SJSA1 (cell line): ENCODE results near the gene RAP1GAP2. TPM values are rescaled to one million over a fixed set of nuclear protein-coding genes. Genes with fewer than 3 reads are reported as not detected.

Source experiments
- DNase-seq, 2 experiments: peaks; one replicate each; pipeline ENCODE4 v3.0.0-alpha.2; 2015 to 2020; ENCODE audit warnings: low spot score in 2 of 2, low read depth in 1 of 2
- H3K27ac ChIP-seq: fragments of 250-450 bp; sonication (Bioruptor Pico); 2 replicates; pipeline ENCODE4 v1.5.1; 2020; ENCODE audit warnings: mild to moderate bottlenecking, moderate library complexity
- H3K27me3 ChIP-seq: fragments of 250-450 bp; sonication (Bioruptor Pico); replicated peaks from 2 replicates; pipeline ENCODE4 v1.5.1; 2020; ENCODE audit warnings: mild to moderate bottlenecking, moderate library complexity
- H3K36me3 ChIP-seq: fragments of 250-450 bp; sonication (Bioruptor Pico); 2 replicates; pipeline ENCODE4 v1.5.1; 2020; ENCODE audit warnings: mild to moderate bottlenecking
- H3K4me1 ChIP-seq: fragments of 250-450 bp; sonication (Bioruptor Pico); replicated peaks from 2 replicates; pipeline ENCODE4 v1.6.1; 2021; ENCODE audit warnings: mild to moderate bottlenecking
- H3K4me3 ChIP-seq: fragments of 250-450 bp; sonication (Bioruptor Pico); 2 replicates; pipeline ENCODE4 v1.5.1; 2020; ENCODE audit warnings: mild to moderate bottlenecking
- H3K9me3 ChIP-seq: fragments of 250-450 bp; sonication (Bioruptor Pico); replicated peaks from 2 replicates; pipeline ENCODE4 v1.5.1; 2020; ENCODE audit warnings: mild to moderate bottlenecking
- total RNA-seq: library from RNA; depleted of rRNA; stranded (reverse); fragments of >200 nt; shearing (Covaris generic); gene quantifications from 2 replicates; pipeline ENCODE4 v1.2.3, GENCODE V29; 2014

Gene RAP1GAP2
- total RNA-seq, 1 experiment from 2014 or later, result 2.9 TPM

GRCh38 chr17:2841606-2842005 is 45.4 kb downstream of the RAP1GAP2 start:
- Histone ChIP-seq H3K4me3 (no peak overlapping the region), H3K4me1 (no peaks in the 10 kb centered on the region; the same call in 1 of the 2 replicates), H3K27ac (no peak overlapping the region), H3K9me3 (no peaks in the 10 kb centered on the region), H3K27me3 (no peaks in the 10 kb centered on the region), H3K36me3 (no peaks in the 10 kb centered on the region)
- DNase-seq, result no peak

GRCh38 chr17:2842464-2842863 is 46.2 kb downstream of the RAP1GAP2 start:
- H3K9me3 ChIP-seq, result no peaks in the 10 kb centered on the region
- no peaks in the 10 kb centered on the region for H3K27me3 ChIP-seq
- DNase-seq, result no peak
- no peaks in the 10 kb centered on the region; the same call in 1 of the 2 replicates for H3K4me1 ChIP-seq
- H3K4me3 ChIP-seq, result no peak overlapping the region
- H3K27ac ChIP-seq, result no peak overlapping the region
- no peaks in the 10 kb centered on the region for H3K36me3 ChIP-seq

GRCh38 chr17:2844416-2844815 is 48.2 kb downstream of the RAP1GAP2 start:
- no peak overlapping the region for H3K4me3 ChIP-seq

GRCh38 chr17:2847381-2848333 is 51.4 kb downstream of the RAP1GAP2 start:
- peaks cover 5% of the 10 kb centered on the region; the same call in 1 of the 2 replicates for H3K4me1 ChIP-seq
- H3K27ac ChIP-seq, result no peak overlapping the region
- H3K9me3 ChIP-seq, result no peaks in the 10 kb centered on the region
- no peaks in the 10 kb centered on the region for H3K36me3 ChIP-seq
- H3K4me3 ChIP-seq, result no peak overlapping the region
- DNase-seq, result no peak
- no peaks in the 10 kb centered on the region for H3K27me3 ChIP-seq

More at GRCh38 chr17:2844416-2844815, 48.2 kb downstream of the RAP1GAP2 start:
- Histone ChIP-seq H3K36me3 (no peaks in the 10 kb centered on the region), H3K9me3 (no peaks in the 10 kb centered on the region), H3K27ac (no peak overlapping the region), H3K27me3 (no peaks in the 10 kb centered on the region), H3K4me1 (peaks cover 5% of the 10 kb centered on the region; the same call in 1 of the 2 replicates)
- no peak for DNase-seq

- no peaks in the 10 kb centered on the region for H3K9me3 ChIP-seq
- no peak for DNase-seq
Observed at GRCh38 chr17:2849327-2849670, 53.1 kb downstream of the RAP1GAP2 start.

GRCh38 chr17:2850991-2851390 is 54.8 kb downstream of the RAP1GAP2 start:
- no peaks in the 10 kb centered on the region for H3K36me3 ChIP-seq

More at GRCh38 chr17:2849327-2849670, 53.1 kb downstream of the RAP1GAP2 start:
- Histone ChIP-seq H3K27ac (no peak overlapping the region), H3K36me3 (no peaks in the 10 kb centered on the region), H3K4me1 (peaks cover 15% of the 10 kb centered on the region), H3K4me3 (no peak overlapping the region), H3K27me3 (peaks cover 3% of the 10 kb centered on the region; the same call in 1 of the 2 replicates)

GRCh38 chr17:2851615-2852014 is 55.4 kb downstream of the RAP1GAP2 start:
- Histone ChIP-seq H3K4me3 (no peak overlapping the region), H3K27me3 (peaks cover 6% of the 10 kb centered on the region; the same call in 1 of the 2 replicates), H3K27ac (no peak overlapping the region), H3K36me3 (no peaks in the 10 kb centered on the region), H3K9me3 (no peaks in the 10 kb centered on the region), H3K4me1 (peaks cover 22% of the 10 kb centered on the region)
- DNase-seq, result no peak

More at GRCh38 chr17:2850991-2851390, 54.8 kb downstream of the RAP1GAP2 start:
- Histone ChIP-seq H3K4me1 (peaks cover 22% of the 10 kb centered on the region), H3K4me3 (no peak overlapping the region), H3K27me3 (peaks cover 6% of the 10 kb centered on the region; the same call in 1 of the 2 replicates), H3K27ac (no peak overlapping the region), H3K9me3 (no peaks in the 10 kb centered on the region)
- DNase-seq, result no peak

GRCh38 chr17:2852221-2852620 is 56.0 kb downstream of the RAP1GAP2 start:
- no peak overlapping the region for H3K27ac ChIP-seq
- no peak overlapping the region for H3K4me3 ChIP-seq
- H3K27me3 ChIP-seq, result peaks cover 6% of the 10 kb centered on the region; the same call in 1 of the 2 replicates
- no peak for DNase-seq
- H3K9me3 ChIP-seq, result no peaks in the 10 kb centered on the region
- H3K4me1 ChIP-seq, result peaks cover 22% of the 10 kb centered on the region
- H3K36me3 ChIP-seq, result no peaks in the 10 kb centered on the region

- H3K4me3 ChIP-seq, result peak overlapping the region; percentile 48
- no peaks in the 10 kb centered on the region for H3K9me3 ChIP-seq
- no peaks in the 10 kb centered on the region for H3K36me3 ChIP-seq
- peaks cover 22% of the 10 kb centered on the region for H3K4me1 ChIP-seq
- no peak for DNase-seq
- peaks cover 6% of the 10 kb centered on the region; the same call in 1 of the 2 replicates for H3K27me3 ChIP-seq
- H3K27ac ChIP-seq, result 0 out of 2 replicates have a peak overlapping the region, but pooled peaks have one; percentile 29
Observed at GRCh38 chr17:2852729-2853282, 56.6 kb downstream of the RAP1GAP2 start.

GRCh38 chr17:2853283-2854142 is 57.3 kb downstream of the RAP1GAP2 start:
- Histone ChIP-seq H3K36me3 (no peaks in the 10 kb centered on the region), H3K27me3 (peaks cover 6% of the 10 kb centered on the region; the same call in 1 of the 2 replicates), H3K27ac (peak overlapping the region; percentile 29; the same call in 1 of the 2 replicates), H3K4me1 (peaks cover 21% of the 10 kb centered on the region), H3K4me3 (peak overlapping the region; percentile 48), H3K9me3 (no peaks in the 10 kb centered on the region)
- peak; percentile 24 to 57 for DNase-seq

- Histone ChIP-seq H3K36me3 (no peaks in the 10 kb centered on the region), H3K27me3 (peaks cover 6% of the 10 kb centered on the region; the same call in 1 of the 2 replicates), H3K9me3 (no peaks in the 10 kb centered on the region), H3K4me1 (peaks cover 16% of the 10 kb centered on the region), H3K27ac (no peak overlapping the region), H3K4me3 (peak overlapping the region; percentile 48)
- peak in 1 of 2 experiments; percentile 29 for DNase-seq
Observed at GRCh38 chr17:2854143-2855055, 58.2 kb downstream of the RAP1GAP2 start.

GRCh38 chr17:2855063-2855600 is 58.9 kb downstream of the RAP1GAP2 start:
- no peak overlapping the region for H3K27ac ChIP-seq
- no peak overlapping the region for H3K4me3 ChIP-seq
- DNase-seq, result no peak
- peaks cover 16% of the 10 kb centered on the region for H3K4me1 ChIP-seq
- H3K9me3 ChIP-seq, result no peaks in the 10 kb centered on the region
- no peaks in the 10 kb centered on the region for H3K36me3 ChIP-seq
- peaks cover 6% of the 10 kb centered on the region; the same call in 1 of the 2 replicates for H3K27me3 ChIP-seq
